ENCODE measurements around the gene LMO1. TPM values are rescaled to one million over a fixed set of nuclear protein-coding genes. Genes with fewer than 3 reads are reported as not detected.

The LMO1 gene
- total RNA-seq, 1 experiment from 2014 or later = 0.27 TPM

DNA sequence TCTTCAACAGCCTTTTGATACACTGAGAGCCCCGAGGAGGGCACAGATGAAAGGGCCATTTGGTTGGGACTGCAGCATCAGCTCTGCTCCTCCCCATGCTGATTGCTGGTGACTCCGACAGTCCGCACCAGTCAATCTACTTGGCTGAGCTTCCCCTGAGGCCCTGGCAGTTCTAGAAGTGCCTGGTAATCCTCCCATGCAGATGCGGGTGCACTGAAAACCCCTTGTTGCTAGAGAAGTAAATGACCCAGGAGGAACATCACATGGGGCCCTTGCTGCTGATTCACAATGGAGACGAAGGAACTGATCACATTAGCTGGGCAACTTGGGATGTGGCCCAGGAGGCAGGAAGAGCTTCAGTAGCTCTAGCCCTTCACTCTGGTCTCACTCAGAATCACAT lies 59.7 kb downstream of the LMO1 start:
- RAD21 ChIA-PET (ENCODE audit: low non-redundant PET in 1 of 2, low total read pairs in 2 of 2, uncharacterized antibody in 2 of 2, unreplicated experiment in 2 of 2) = no interaction called here
- no peak for DNase-seq (ENCODE audit: low read depth, low spot score)
- no peaks in the 10 kb centered on the region for H3K9me2 ChIP-seq (ENCODE audit: insufficient read depth)
- CTCF ChIA-PET = no interaction called here
- POLR2A ChIA-PET = no interaction called here
- no peak for ATAC-seq
- no peak overlapping the region for H3K9ac ChIP-seq (ENCODE audit: low read length)
- H3K27ac ChIP-seq (ENCODE audit: low read depth, low read length) = no peak overlapping the region
- no peak overlapping the region for H3K4me3 ChIP-seq (replicated peaks in 1 of 2; ENCODE audit: low read depth in 1 of 2, low read length in 2 of 2)
- H3K4me1 ChIP-seq (ENCODE audit: control insufficient read depth in 1 of 2, insufficient read depth in 2 of 2, low read length in 2 of 2) = no peaks in the 10 kb centered on the region
- BruUV-seq (replicated peaks) = no TSS peak
- H3K27me3 ChIP-seq (ENCODE audit: insufficient read depth, low read length) = peaks cover 9% of the 10 kb centered on the region
- no peaks in the 10 kb centered on the region for H4K20me1 ChIP-seq (ENCODE audit: insufficient read depth)
- no peak overlapping the region for H2AFZ ChIP-seq (ENCODE audit: low read depth, low read length, poor library complexity, severe bottlenecking)
- TF ChIP-seq CBX3 (IDR thresholded peaks at IDR 0.05; ENCODE audit: low read depth) = no peak
- TF ChIP-seq ELF1 (IDR thresholded peaks at IDR 0.05; ENCODE audit: borderline replicate concordance, low read depth) = no peak
- no peak for TF ChIP-seq SP1 (IDR thresholded peaks at IDR 0.05; ENCODE audit: low read depth)
- no peak overlapping the region for H3K4me2 ChIP-seq (ENCODE audit: low read length)
- intact Hi-C loops (cut with micrococcal nuclease) = no loop called here
- H3K79me2 ChIP-seq (ENCODE audit: insufficient read depth, low read length) = no peaks in the 10 kb centered on the region
- H3K9me3 ChIP-seq (ENCODE audit: control insufficient read depth in 1 of 2, insufficient read depth in 1 of 2, low read depth in 1 of 2, low read length in 2 of 2) = no peaks in the 10 kb centered on the region
- no peaks in the 10 kb centered on the region for H3K36me3 ChIP-seq (ENCODE audit: control insufficient read depth in 1 of 2, insufficient read depth in 2 of 2, low read length in 2 of 2)

DNA sequence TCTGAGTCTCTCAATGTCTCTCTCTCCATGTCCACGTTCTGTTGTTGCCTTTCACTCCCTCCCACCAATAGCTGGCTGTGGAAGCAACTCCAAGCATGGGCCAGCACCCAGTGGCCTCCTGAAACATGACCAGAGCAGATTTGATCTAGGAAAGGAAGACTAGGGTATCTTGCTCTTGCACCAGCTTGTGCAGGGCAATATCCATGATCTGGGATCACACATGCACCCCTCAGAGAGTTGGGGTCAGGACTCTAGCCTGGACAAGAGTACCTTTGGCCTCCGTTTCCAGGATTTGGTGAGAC lies 60.3 kb downstream of the LMO1 start:
- no peak overlapping the region for H3K4me2 ChIP-seq (ENCODE audit: low read length)
- H4K20me1 ChIP-seq (ENCODE audit: insufficient read depth) = no peaks in the 10 kb centered on the region
- ATAC-seq (no peak), DNase-seq (ENCODE audit: low read depth, low spot score) (no peak)
- intact Hi-C loops (cut with micrococcal nuclease) = no loop called here
- no peak overlapping the region for H3K27ac ChIP-seq (ENCODE audit: low read depth, low read length)
- no peaks in the 10 kb centered on the region for H3K4me1 ChIP-seq (ENCODE audit: control insufficient read depth in 1 of 2, insufficient read depth in 2 of 2, low read length in 2 of 2)
- BruUV-seq (replicated peaks) = no TSS peak
- ChIA-PET CTCF (interaction anchor here (2.6 kb wide), 1 partner anchor 10 kb away, joined by 11 read pairs; no protein-coding TSS in a partner anchor), RAD21 (ENCODE audit: low non-redundant PET in 1 of 2, low total read pairs in 2 of 2, uncharacterized antibody in 2 of 2, unreplicated experiment in 2 of 2) (no interaction called here), POLR2A (no interaction called here)
- H3K27me3 ChIP-seq (ENCODE audit: insufficient read depth, low read length) = peaks cover 14% of the 10 kb centered on the region
- H3K9ac ChIP-seq (ENCODE audit: low read length) = no peak overlapping the region
- H3K4me3 ChIP-seq (replicated peaks in 1 of 2; ENCODE audit: low read depth in 1 of 2, low read length in 2 of 2) = no peak overlapping the region
- no peak overlapping the region for H2AFZ ChIP-seq (ENCODE audit: low read depth, low read length, poor library complexity, severe bottlenecking)
- no peaks in the 10 kb centered on the region for H3K9me2 ChIP-seq (ENCODE audit: insufficient read depth)
- no peaks in the 10 kb centered on the region for H3K9me3 ChIP-seq (ENCODE audit: control insufficient read depth in 1 of 2, insufficient read depth in 1 of 2, low read depth in 1 of 2, low read length in 2 of 2)
- H3K36me3 ChIP-seq (ENCODE audit: control insufficient read depth in 1 of 2, insufficient read depth in 2 of 2, low read length in 2 of 2) = no peaks in the 10 kb centered on the region
- H3K79me2 ChIP-seq (ENCODE audit: insufficient read depth, low read length) = no peaks in the 10 kb centered on the region
- TF ChIP-seq SRF (IDR thresholded peaks at IDR 0.05; ENCODE audit: low read depth) (no peak), REST (IDR thresholded peaks at IDR 0.05; ENCODE audit: low read depth) (no peak), POLR2AphosphoS5 (IDR thresholded peaks at IDR 0.05; ENCODE audit: low read depth, low read length) (no peak), CEBPB (IDR thresholded peaks at IDR 0.05; ENCODE audit: low read depth) (no peak), ZFX (IDR thresholded peaks at IDR 0.05) (no peak), POLR2A (IDR thresholded peaks at IDR 0.05; ENCODE audit: borderline replicate concordance, extremely low read depth, insufficient read depth, insufficient read length) (no peak), FOSL1 (IDR thresholded peaks at IDR 0.05; ENCODE audit: low read depth) (no peak), YY1 (IDR thresholded peaks at IDR 0.05; ENCODE audit: extremely low read depth, insufficient replicate concordance, low read depth, low read length) (no peak), ATF3 (IDR thresholded peaks at IDR 0.05) (no peak), EGR1 (IDR thresholded peaks at IDR 0.05; ENCODE audit: low read depth) (no peak), JUND (IDR thresholded peaks at IDR 0.05) (no peak)
- TF ChIP-seq, protein P1, sequence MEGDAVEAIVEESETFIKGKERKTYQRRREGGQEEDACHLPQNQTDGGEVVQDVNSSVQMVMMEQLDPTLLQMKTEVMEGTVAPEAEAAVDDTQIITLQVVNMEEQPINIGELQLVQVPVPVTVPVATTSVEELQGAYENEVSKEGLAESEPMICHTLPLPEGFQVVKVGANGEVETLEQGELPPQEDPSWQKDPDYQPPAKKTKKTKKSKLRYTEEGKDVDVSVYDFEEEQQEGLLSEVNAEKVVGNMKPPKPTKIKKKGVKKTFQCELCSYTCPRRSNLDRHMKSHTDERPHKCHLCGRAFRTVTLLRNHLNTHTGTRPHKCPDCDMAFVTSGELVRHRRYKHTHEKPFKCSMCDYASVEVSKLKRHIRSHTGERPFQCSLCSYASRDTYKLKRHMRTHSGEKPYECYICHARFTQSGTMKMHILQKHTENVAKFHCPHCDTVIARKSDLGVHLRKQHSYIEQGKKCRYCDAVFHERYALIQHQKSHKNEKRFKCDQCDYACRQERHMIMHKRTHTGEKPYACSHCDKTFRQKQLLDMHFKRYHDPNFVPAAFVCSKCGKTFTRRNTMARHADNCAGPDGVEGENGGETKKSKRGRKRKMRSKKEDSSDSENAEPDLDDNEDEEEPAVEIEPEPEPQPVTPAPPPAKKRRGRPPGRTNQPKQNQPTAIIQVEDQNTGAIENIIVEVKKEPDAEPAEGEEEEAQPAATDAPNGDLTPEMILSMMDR (IDR thresholded peaks at IDR 0.05 in 2 of 3, conservative IDR thresholded peaks at IDR 0.05 in 1 of 3; ENCODE audit: borderline replicate concordance in 1 of 3, insufficient read depth in 1 of 3, low read depth in 2 of 3, low read length in 2 of 3) = no peak
- TF ChIP-seq, protein P2, sequence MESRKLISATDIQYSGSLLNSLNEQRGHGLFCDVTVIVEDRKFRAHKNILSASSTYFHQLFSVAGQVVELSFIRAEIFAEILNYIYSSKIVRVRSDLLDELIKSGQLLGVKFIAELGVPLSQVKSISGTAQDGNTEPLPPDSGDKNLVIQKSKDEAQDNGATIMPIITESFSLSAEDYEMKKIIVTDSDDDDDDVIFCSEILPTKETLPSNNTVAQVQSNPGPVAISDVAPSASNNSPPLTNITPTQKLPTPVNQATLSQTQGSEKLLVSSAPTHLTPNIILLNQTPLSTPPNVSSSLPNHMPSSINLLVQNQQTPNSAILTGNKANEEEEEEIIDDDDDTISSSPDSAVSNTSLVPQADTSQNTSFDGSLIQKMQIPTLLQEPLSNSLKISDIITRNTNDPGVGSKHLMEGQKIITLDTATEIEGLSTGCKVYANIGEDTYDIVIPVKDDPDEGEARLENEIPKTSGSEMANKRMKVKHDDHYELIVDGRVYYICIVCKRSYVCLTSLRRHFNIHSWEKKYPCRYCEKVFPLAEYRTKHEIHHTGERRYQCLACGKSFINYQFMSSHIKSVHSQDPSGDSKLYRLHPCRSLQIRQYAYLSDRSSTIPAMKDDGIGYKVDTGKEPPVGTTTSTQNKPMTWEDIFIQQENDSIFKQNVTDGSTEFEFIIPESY (IDR thresholded peaks at IDR 0.05; ENCODE audit: extremely low read depth, insufficient replicate concordance, low read length) = no peak

Data from HCT116 (cell line).